DND-41 (cell line): ENCODE measurements around the gene DPF3.

Source experiments
- ATAC-seq: fragments of 200-7000 bp; cut with Tn5 transposase; 3 replicates; pipeline ENCODE4 v1.9.1; 2021; ENCODE audit warnings: low read depth; ENCODE audit not compliant: insufficient read depth
- DNase-seq: peaks from one replicate; pipeline ENCODE4 v3.0.0-alpha.2; 2020
- H2AFZ ChIP-seq: 2 replicates; pipeline ENCODE4 v1.6.0; 2012; ENCODE audit warnings: low read depth, low read length
- H3K27ac ChIP-seq: 2 replicates; pipeline ENCODE4 v1.5.1; 2012; ENCODE audit warnings: low read length, inconsistent platforms
- H3K27me3 ChIP-seq: fragments of 200-600 bp; sonication (generic); 2 replicates; pipeline ENCODE4 v1.6.0; 2012; ENCODE audit warnings: low read length, mild to moderate bottlenecking, inconsistent platforms; ENCODE audit not compliant: insufficient read depth, poor library complexity
- H3K36me3 ChIP-seq: 2 replicates; pipeline ENCODE4 v1.5.1; 2012; ENCODE audit warnings: low read length, inconsistent platforms; ENCODE audit not compliant: insufficient read depth
- H3K4me1 ChIP-seq: 2 replicates; pipeline ENCODE4 v1.5.1; 2012; ENCODE audit warnings: mild to moderate bottlenecking, low read length; ENCODE audit not compliant: insufficient read depth
- H3K4me2 ChIP-seq: 2 replicates; pipeline ENCODE4 v1.6.0; 2012; ENCODE audit warnings: mild to moderate bottlenecking, moderate library complexity, low read length, inconsistent platforms; ENCODE audit not compliant: insufficient read depth
- H3K4me3 ChIP-seq, 2 experiments: fragments of 200-600 bp in 1 of 2; shearing (Covaris generic) in 1 of 2; 2 replicates each; pipeline ENCODE4 v1.5.1; 2012 to 2016; ENCODE audit warnings: inconsistent platforms in 2 of 2, low read length in 2 of 2, mild to moderate bottlenecking in 2 of 2, low read depth in 1 of 2, moderate library complexity in 1 of 2
- H3K79me2 ChIP-seq: 2 replicates; pipeline ENCODE4 v1.6.0; 2012; ENCODE audit warnings: low read length, inconsistent platforms; ENCODE audit not compliant: insufficient read depth
- H3K9ac ChIP-seq: 2 replicates; pipeline ENCODE4 v1.6.0; 2012; ENCODE audit warnings: low read depth, mild to moderate bottlenecking, inconsistent platforms, low read length, moderate library complexity
- H3K9me3 ChIP-seq: 2 replicates; pipeline ENCODE4 v1.5.1; 2012; ENCODE audit warnings: low read length, moderate library complexity, mild to moderate bottlenecking, inconsistent platforms; ENCODE audit not compliant: insufficient read depth, severe bottlenecking
- H4K20me1 ChIP-seq: 2 replicates; pipeline ENCODE4 v1.6.0; 2012; ENCODE audit warnings: low read length; ENCODE audit not compliant: insufficient read depth
- CTCF ChIP-seq: IDR thresholded peaks from 2 replicates; pipeline ENCODE4 v1.5.1; 2012; ENCODE audit warnings: borderline replicate concordance, low read length, moderate library complexity, mild to moderate bottlenecking; ENCODE audit not compliant: poor library complexity, severe bottlenecking; ENCODE audit errors: extremely low read depth
- EZH2 ChIP-seq: IDR thresholded peaks from 3 replicates; pipeline ENCODE4 v1.6.1; 2012; ENCODE audit warnings: borderline replicate concordance, low read depth, mild to moderate bottlenecking, moderate library complexity, low read length, inconsistent platforms; ENCODE audit not compliant: severe bottlenecking

DPF3 gene

GRCh38 chr14:72902801-72903530 lies 9.1 kb upstream of the DPF3 start:
- DNase-seq (no peak), ATAC-seq (no peak)
- H3K9me3 ChIP-seq = no peaks in the 10 kb centered on the region
- H3K9ac ChIP-seq = no peak overlapping the region
- no peak overlapping the region for H2AFZ ChIP-seq
- H3K36me3 ChIP-seq = no peaks in the 10 kb centered on the region
- H3K27me3 ChIP-seq = no peaks in the 10 kb centered on the region
- H3K79me2 ChIP-seq = no peaks in the 10 kb centered on the region
- no peaks in the 10 kb centered on the region for H3K4me1 ChIP-seq
- no peak overlapping the region for H3K4me3 ChIP-seq
- no peaks in the 10 kb centered on the region for H4K20me1 ChIP-seq
- H3K4me2 ChIP-seq = no peak overlapping the region
- no peak for TF ChIP-seq EZH2
- no peak for TF ChIP-seq CTCF
- no peak overlapping the region for H3K27ac ChIP-seq

- no peaks in the 10 kb centered on the region for H3K9me3 ChIP-seq
- H3K9ac ChIP-seq = no peak overlapping the region
- H3K27ac ChIP-seq = no peak overlapping the region
- no peak overlapping the region for H3K4me3 ChIP-seq
- H3K4me1 ChIP-seq = no peaks in the 10 kb centered on the region
- no peak overlapping the region for H2AFZ ChIP-seq
- no peak overlapping the region for H3K4me2 ChIP-seq
- H3K27me3 ChIP-seq = peaks cover 6% of the 10 kb centered on the region
- H4K20me1 ChIP-seq = no peaks in the 10 kb centered on the region
- ATAC-seq = no peak
- no peak for DNase-seq
- TF ChIP-seq CTCF (no peak), EZH2 (no peak)
- H3K36me3 ChIP-seq = no peaks in the 10 kb centered on the region
- no peaks in the 10 kb centered on the region for H3K79me2 ChIP-seq
Measured at GRCh38 chr14:72901361-72901760, 7.5 kb upstream of the DPF3 start.

- no peak for TF ChIP-seq EZH2
- no peak for TF ChIP-seq CTCF
- H3K4me2 ChIP-seq = no peak overlapping the region
- no peak for ATAC-seq
- DNase-seq = no peak
- H2AFZ ChIP-seq = no peak overlapping the region
- no peaks in the 10 kb centered on the region for H3K9me3 ChIP-seq
- no peaks in the 10 kb centered on the region for H3K79me2 ChIP-seq
- H3K9ac ChIP-seq = no peak overlapping the region
- no peak overlapping the region for H3K27ac ChIP-seq
- H3K27me3 ChIP-seq = peaks cover 26% of the 10 kb centered on the region
- H3K4me1 ChIP-seq = peaks cover 11% of the 10 kb centered on the region
- H4K20me1 ChIP-seq = no peaks in the 10 kb centered on the region
- no peak overlapping the region for H3K4me3 ChIP-seq
- H3K36me3 ChIP-seq = no peaks in the 10 kb centered on the region
Measured at GRCh38 chr14:72898448-72898847, 4.5 kb upstream of the DPF3 start.
